Endodermal cell (in vitro differentiated cells): ENCODE results near the gene EIF3D. TPM values are rescaled to one million over a fixed set of nuclear protein-coding genes. Genes with fewer than 3 reads are reported as not detected.

Experiments
- DNase-seq: peaks from one replicate; pipeline ENCODE4 v3.0.0-alpha.2; 2017
- H3K27ac ChIP-seq: 2 replicates; pipeline ENCODE4 v1.5.1; 2013; ENCODE audit warnings: mild to moderate bottlenecking, low read depth, low read length, moderate library complexity
- H3K27me3 ChIP-seq: 2 replicates; pipeline ENCODE4 v1.6.1; 2013; ENCODE audit warnings: mild to moderate bottlenecking, low read length, moderate library complexity; ENCODE audit not compliant: insufficient read depth, control insufficient read depth, poor library complexity, severe bottlenecking
- H3K36me3 ChIP-seq: 2 replicates; pipeline ENCODE4 v1.7.0; 2013; ENCODE audit warnings: mild to moderate bottlenecking, low read length, moderate library complexity; ENCODE audit not compliant: control insufficient read depth, insufficient read depth
- H3K4me1 ChIP-seq: one replicate; pipeline ENCODE4 v1.7.0; 2013; ENCODE audit warnings: low read length; ENCODE audit not compliant: control insufficient read depth, insufficient read depth
- H3K4me3 ChIP-seq: 2 replicates; pipeline ENCODE4 v1.5.1; 2013; ENCODE audit warnings: mild to moderate bottlenecking, low read length, moderate library complexity
- H3K9ac ChIP-seq: 2 replicates; pipeline ENCODE4 v1.6.1; 2013; ENCODE audit warnings: mild to moderate bottlenecking, low read length, moderate library complexity; ENCODE audit not compliant: poor library complexity, severe bottlenecking; ENCODE audit errors: extremely low read depth
- H3K9me3 ChIP-seq: 2 replicates; pipeline ENCODE4 v1.6.1; 2013; ENCODE audit warnings: mild to moderate bottlenecking, low read length, moderate library complexity; ENCODE audit not compliant: control insufficient read depth
- H3K27ac Mint-ChIP-seq: 2 replicates; pipeline ENCODE4 v1.8.0; 2020; ENCODE audit warnings: mixed read lengths
- H3K27me3 Mint-ChIP-seq: 2 replicates; pipeline ENCODE4 v1.8.0; 2021; ENCODE audit warnings: mild to moderate bottlenecking, mixed read lengths; ENCODE audit not compliant: insufficient read depth
- H3K36me3 Mint-ChIP-seq: 2 replicates; pipeline ENCODE4 v1.8.0; 2020; ENCODE audit warnings: low read depth, mixed read lengths
- H3K4me1 Mint-ChIP-seq: 2 replicates; pipeline ENCODE4 v1.8.0; 2020; ENCODE audit warnings: mixed read lengths
- H3K4me3 Mint-ChIP-seq: 2 replicates; pipeline ENCODE4 v1.8.0; 2020; ENCODE audit warnings: mild to moderate bottlenecking, moderate library complexity, mixed read lengths
- H3K9me3 Mint-ChIP-seq: 2 replicates; pipeline ENCODE4 v1.8.0; 2020; ENCODE audit warnings: mild to moderate bottlenecking, mixed read lengths
- WGBS, 2 experiments: methylation state at CpG; one replicate each; pipeline versions ENCODE4 v1.1.5 to v1.1.7; 2013; ENCODE audit warnings: missing lambda C conversion rate in 2 of 2, mixed read lengths in 1 of 2; ENCODE audit not compliant: insufficient coverage in 1 of 2, insufficient read length in 1 of 2; 5-methylcytosine and 5-hydroxymethylcytosine counted together
- total RNA-seq, 2 donors: library from RNA; stranded (reverse); fragmentation: NEBNext Ultra II Directional in 1 of 2; extraction: Animal tissue kit (Norgen Biotek cat#: 25700) in 1 of 2; gene quantifications; 2 replicates in 1 of 2; 3 replicates in 1 of 2; pipeline ENCODE4 v1.2.1, GENCODE V29; 2021
- TF ChIP-seq, protein P1 (sequence below): fragments of 200-600 bp; sonication (generic); conservative IDR thresholded peaks from 2 replicates; pipeline ENCODE4 v1.5.0; 2021; ENCODE audit warnings: antibody characterized with exemption, mild to moderate bottlenecking

Gene EIF3D
- total RNA-seq, 2 donors from 2014 or later = 157 to 196 TPM

DNA sequence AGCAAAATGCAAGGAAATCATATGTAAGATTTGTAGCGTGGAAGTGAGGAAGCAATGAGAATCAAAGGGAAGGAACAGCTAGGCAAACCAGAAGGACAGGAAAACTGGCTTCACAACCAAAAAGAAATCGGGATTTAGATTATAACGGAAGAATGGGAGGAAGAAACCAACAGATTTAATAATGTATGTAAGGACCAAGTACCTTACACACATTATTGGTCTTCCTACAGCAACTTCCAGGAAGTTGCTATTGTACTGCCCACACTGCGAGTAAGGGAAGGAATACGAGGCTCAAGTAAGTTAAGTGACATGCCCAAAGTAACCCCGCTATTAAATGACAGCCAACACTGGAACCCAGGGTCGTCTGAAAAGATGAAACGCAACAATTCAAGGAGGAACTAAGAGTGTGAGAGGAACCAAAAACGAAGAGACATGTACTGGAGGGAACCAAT lies 48.0 kb downstream of the EIF3D start:
- H3K36me3 Mint-ChIP-seq = peaks cover 20% of the 10 kb centered on the region
- peak overlapping the region; percentile 89 for H3K4me3 ChIP-seq

DNA sequence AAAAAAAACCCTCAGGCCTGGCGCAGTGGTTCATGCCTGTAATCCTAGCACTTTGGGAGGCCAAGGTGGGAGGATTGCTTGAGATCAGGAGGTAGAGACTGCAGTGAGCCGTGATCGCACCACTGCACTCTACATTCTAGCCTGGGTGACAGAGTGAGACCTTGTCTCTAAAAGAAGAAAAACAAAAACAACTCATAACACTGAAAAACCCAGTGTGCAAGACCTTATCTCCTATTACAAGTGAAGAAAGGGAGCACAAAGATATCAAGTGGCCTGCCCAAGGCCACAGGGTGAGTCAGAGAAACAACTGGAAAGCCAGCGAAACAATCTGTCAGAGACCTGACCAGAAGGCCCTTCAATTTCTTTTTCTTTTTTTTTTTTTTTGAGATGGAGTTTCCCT lies 50.0 kb downstream of the EIF3D start:
- no peak overlapping the region for H3K4me3 ChIP-seq
- 92 to 95% methylated on average over 2 to 4 of the region's 4 CpGs for WGBS, 2 experiments

More for the DNA sequence above, 48.0 kb downstream of the EIF3D start:
- peak overlapping the region; percentile 99 for H3K27ac Mint-ChIP-seq
- peaks cover 7% of the 10 kb centered on the region for H3K27me3 ChIP-seq
- H3K27me3 Mint-ChIP-seq = peaks cover 29% of the 10 kb centered on the region
- 28 to 32% methylated on average over 9 of the region's 9 CpGs for WGBS, 2 experiments
- H3K9ac ChIP-seq = peak overlapping the region; percentile 90
- no peak for DNase-seq
- peaks cover 17% of the 10 kb centered on the region for H3K36me3 ChIP-seq
- TF ChIP-seq, protein P1, sequence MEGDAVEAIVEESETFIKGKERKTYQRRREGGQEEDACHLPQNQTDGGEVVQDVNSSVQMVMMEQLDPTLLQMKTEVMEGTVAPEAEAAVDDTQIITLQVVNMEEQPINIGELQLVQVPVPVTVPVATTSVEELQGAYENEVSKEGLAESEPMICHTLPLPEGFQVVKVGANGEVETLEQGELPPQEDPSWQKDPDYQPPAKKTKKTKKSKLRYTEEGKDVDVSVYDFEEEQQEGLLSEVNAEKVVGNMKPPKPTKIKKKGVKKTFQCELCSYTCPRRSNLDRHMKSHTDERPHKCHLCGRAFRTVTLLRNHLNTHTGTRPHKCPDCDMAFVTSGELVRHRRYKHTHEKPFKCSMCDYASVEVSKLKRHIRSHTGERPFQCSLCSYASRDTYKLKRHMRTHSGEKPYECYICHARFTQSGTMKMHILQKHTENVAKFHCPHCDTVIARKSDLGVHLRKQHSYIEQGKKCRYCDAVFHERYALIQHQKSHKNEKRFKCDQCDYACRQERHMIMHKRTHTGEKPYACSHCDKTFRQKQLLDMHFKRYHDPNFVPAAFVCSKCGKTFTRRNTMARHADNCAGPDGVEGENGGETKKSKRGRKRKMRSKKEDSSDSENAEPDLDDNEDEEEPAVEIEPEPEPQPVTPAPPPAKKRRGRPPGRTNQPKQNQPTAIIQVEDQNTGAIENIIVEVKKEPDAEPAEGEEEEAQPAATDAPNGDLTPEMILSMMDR = no peak
- H3K9me3 Mint-ChIP-seq = no peaks in the 10 kb centered on the region
- peaks cover 6% of the 10 kb centered on the region for H3K4me1 Mint-ChIP-seq
- H3K4me1 ChIP-seq = no peaks in the 10 kb centered on the region
- peaks cover 5% of the 10 kb centered on the region for H3K9me3 ChIP-seq
- peak overlapping the region; percentile 95 for H3K27ac ChIP-seq
- peak overlapping the region; percentile 75 for H3K4me3 Mint-ChIP-seq

DNA sequence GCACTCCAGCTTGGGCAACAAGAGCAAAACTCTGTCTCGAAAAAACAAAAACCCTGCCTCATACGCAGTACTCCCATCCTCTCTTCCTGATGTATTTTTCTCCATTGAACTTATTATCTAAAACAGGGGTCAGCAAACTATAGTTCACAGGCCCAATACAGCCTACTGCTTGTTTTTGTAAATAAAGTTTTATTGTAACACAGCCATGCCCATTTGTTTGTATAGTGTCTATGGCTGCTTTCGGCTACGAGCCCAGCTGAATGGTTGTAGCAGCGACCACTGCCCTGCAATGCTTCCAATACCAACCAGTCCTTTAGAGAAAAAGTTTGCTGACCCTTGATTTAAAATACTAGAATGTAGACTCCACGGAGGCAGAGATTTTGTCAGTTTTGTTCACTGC lies 53.6 kb downstream of the EIF3D start:
- no peaks in the 10 kb centered on the region for H3K9me3 ChIP-seq
- Mint-ChIP-seq H3K27ac (no peak overlapping the region), H3K27me3 (no peaks in the 10 kb centered on the region), H3K4me1 (no peaks in the 10 kb centered on the region), H3K9me3 (no peaks in the 10 kb centered on the region), H3K36me3 (peaks cover 40% of the 10 kb centered on the region), H3K4me3 (no peak overlapping the region)
- H3K9ac ChIP-seq = no peak overlapping the region
- no peak overlapping the region for H3K27ac ChIP-seq
- no peaks in the 10 kb centered on the region for H3K4me1 ChIP-seq
- no peak for DNase-seq
- WGBS, 2 experiments = 89 to 92% methylated on average over 5 to 6 of the region's 6 CpGs
- H3K27me3 ChIP-seq = no peaks in the 10 kb centered on the region
- H3K4me3 ChIP-seq = no peak overlapping the region
- H3K36me3 ChIP-seq = peaks cover 41% of the 10 kb centered on the region
- TF ChIP-seq, protein P1 = no peak

More for the DNA sequence above, 50.0 kb downstream of the EIF3D start:
- H3K4me3 Mint-ChIP-seq = no peak overlapping the region
- no peaks in the 10 kb centered on the region for H3K9me3 Mint-ChIP-seq
- Histone ChIP-seq H3K4me1 (no peaks in the 10 kb centered on the region), H3K9me3 (peaks cover 5% of the 10 kb centered on the region), H3K9ac (no peak overlapping the region), H3K36me3 (peaks cover 36% of the 10 kb centered on the region), H3K27me3 (peaks cover 7% of the 10 kb centered on the region), H3K27ac (no peak overlapping the region)
- peaks cover 13% of the 10 kb centered on the region for H3K27me3 Mint-ChIP-seq
- no peak for DNase-seq
- peaks cover 37% of the 10 kb centered on the region for H3K36me3 Mint-ChIP-seq
- no peak overlapping the region for H3K27ac Mint-ChIP-seq
- TF ChIP-seq, protein P1 = no peak
- peaks cover 6% of the 10 kb centered on the region for H3K4me1 Mint-ChIP-seq
